ENCODE results near the gene ZNF506.

DNA sequence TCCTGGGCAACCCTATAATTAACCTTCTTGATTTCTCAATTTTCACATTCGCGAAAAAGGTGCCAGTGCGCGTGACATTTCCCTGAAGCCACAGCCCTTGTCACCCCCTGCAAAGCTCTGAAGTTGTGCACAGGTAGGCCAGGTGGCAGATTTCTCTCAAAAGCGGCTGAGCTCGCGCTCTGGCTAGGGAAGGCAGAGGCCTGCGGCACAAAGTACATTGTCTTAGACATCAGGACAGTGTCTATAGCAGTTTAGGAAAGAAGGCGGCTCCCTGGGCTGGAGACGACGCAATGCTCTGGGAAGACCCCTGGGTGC is 45.7 kb downstream of the ZNF506 start:
- TF ChIP-seq, protein P1, sequence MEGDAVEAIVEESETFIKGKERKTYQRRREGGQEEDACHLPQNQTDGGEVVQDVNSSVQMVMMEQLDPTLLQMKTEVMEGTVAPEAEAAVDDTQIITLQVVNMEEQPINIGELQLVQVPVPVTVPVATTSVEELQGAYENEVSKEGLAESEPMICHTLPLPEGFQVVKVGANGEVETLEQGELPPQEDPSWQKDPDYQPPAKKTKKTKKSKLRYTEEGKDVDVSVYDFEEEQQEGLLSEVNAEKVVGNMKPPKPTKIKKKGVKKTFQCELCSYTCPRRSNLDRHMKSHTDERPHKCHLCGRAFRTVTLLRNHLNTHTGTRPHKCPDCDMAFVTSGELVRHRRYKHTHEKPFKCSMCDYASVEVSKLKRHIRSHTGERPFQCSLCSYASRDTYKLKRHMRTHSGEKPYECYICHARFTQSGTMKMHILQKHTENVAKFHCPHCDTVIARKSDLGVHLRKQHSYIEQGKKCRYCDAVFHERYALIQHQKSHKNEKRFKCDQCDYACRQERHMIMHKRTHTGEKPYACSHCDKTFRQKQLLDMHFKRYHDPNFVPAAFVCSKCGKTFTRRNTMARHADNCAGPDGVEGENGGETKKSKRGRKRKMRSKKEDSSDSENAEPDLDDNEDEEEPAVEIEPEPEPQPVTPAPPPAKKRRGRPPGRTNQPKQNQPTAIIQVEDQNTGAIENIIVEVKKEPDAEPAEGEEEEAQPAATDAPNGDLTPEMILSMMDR (conservative IDR thresholded peaks at IDR 0.05 in 1 of 2, IDR thresholded peaks at IDR 0.05 in 1 of 2; ENCODE audit: extremely low read depth in 1 of 2, insufficient read depth in 1 of 2, low read depth in 1 of 2, low read length in 2 of 2): no peak
- TF ChIP-seq EZH2 (IDR thresholded peaks at IDR 0.05; ENCODE audit: borderline replicate concordance, low read length): no peak

Data from mammary epithelial cell (primary cell).